Erythroblast (primary cell): ENCODE measurements around the gene ZNF492.

Experiments used
- GATA1 ChIP-seq: IDR thresholded peaks from 2 replicates; pipeline ENCODE4 v1.6.1; 2011; ENCODE audit warnings: low read depth, mild to moderate bottlenecking, control low read depth, low read length, moderate library complexity
- POLR2A ChIP-seq: IDR thresholded peaks from 2 replicates; pipeline ENCODE4 v1.6.1; 2011; ENCODE audit warnings: mild to moderate bottlenecking, low read length

DNA sequence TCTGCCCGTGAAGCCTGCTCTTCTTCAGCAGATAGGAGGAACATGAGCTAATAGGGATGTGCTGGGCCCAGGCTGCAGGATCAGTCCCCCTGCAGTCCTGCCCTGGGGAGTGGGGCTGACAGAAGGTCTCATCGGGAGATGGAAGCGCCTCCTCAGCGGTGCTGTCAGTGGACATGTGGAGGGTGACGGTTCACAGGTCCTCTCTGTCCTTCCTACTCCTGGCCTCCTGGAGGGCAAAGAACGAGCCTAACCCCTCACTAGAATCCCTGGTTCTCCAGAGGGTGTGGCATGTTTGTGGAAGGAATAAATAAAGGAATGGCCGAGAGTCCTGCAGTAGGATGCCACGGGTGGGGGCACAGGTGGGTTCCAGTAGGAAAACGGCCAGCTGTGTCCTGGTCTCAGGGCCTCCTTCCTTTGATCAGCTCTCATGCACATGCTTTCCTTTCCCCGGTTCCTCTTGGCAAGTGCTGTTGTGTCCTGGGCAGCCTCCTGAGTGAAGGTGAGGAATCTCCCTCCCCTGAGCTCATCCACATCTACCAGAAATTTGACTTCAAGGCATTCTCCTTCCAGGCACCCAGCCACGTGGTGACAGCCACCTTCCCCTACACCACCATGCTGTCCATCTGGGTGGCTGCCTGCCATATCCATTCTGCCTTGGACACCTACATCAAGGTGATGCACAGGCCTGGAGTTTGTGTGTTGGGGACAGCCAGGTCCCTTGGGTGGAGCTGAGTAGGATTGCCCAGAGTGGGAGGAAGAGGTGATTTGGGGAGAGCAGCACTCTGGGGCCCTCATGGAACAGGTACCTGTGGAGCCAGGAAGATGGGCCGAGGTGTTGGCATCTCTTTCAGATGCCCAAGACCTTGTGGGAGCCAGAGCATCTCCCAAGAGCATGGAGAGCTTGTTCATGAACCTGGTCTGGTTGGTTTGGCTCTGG is 28.6 kb upstream of the ZNF492 start:
- TF ChIP-seq POLR2A: no peak
- no peak for TF ChIP-seq GATA1
